Measurements from ENCODE around the gene CNP.
A peak's percentile ranks its signal among the peaks of the same experiment; 100 is the strongest.

Gene CNP

GRCh38 chr17:41966463-41967140 lies at the start of gene CNP:
TSS of gene CNP (plus strand) at chr17:41966795. CDS start at chr17:41966885, 90 bp downstream.
- peak within 1 kb of the TSS; percentile 84 for H3K4me3 ChIP-seq (ENCODE audit: low read depth, low read length)
- TF ChIP-seq CTCF (IDR thresholded peaks at IDR 0.05; ENCODE audit: low read depth, low read length), result no peak
- TF ChIP-seq POLR2A (IDR thresholded peaks at IDR 0.05; ENCODE audit: extremely low read depth, insufficient read length), result peak; percentile 55
- TF ChIP-seq MYC (IDR thresholded peaks at IDR 0.05; ENCODE audit: low read depth, low read length), result peak; percentile 47; the same call in 1 of the 2 replicates
- TF ChIP-seq, protein P1, sequence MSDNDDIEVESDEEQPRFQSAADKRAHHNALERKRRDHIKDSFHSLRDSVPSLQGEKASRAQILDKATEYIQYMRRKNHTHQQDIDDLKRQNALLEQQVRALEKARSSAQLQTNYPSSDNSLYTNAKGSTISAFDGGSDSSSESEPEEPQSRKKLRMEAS (IDR thresholded peaks at IDR 0.05; ENCODE audit: low read depth, low read length), result no peak
- peak; percentile 94 for DNase-seq (ENCODE audit: low read depth)

DNA sequence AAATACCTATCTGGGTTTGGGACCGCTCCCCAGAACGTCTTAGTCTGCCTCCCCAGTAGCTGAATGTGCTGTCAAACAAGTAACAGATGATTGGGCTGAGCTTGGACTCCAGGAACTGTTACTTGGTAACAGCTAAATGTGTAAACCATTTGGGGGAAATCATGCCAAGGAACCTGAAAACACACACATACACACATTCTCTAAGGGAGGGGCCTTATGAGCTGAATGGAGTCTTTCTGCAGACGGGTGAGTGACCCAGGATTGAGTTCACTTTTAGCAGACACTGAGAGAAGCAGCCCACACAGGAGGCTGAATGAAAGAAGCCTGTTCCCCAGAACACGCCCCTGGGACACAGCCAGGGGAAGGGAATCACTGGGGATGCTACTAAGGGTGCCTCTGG lies 49.4 kb upstream of the CNP start:
- TF ChIP-seq MYC (IDR thresholded peaks at IDR 0.05; ENCODE audit: low read depth, low read length) (no peak), POLR2A (IDR thresholded peaks at IDR 0.05; ENCODE audit: extremely low read depth, insufficient read length) (no peak), CTCF (IDR thresholded peaks at IDR 0.05; ENCODE audit: low read depth, low read length) (no peak)
- TF ChIP-seq, protein P1 (IDR thresholded peaks at IDR 0.05; ENCODE audit: low read depth, low read length), result no peak
- peak; percentile 18 for DNase-seq (ENCODE audit: low read depth)
- peak overlapping the region; percentile 92 for H3K4me3 ChIP-seq (ENCODE audit: low read depth, low read length)

DNA sequence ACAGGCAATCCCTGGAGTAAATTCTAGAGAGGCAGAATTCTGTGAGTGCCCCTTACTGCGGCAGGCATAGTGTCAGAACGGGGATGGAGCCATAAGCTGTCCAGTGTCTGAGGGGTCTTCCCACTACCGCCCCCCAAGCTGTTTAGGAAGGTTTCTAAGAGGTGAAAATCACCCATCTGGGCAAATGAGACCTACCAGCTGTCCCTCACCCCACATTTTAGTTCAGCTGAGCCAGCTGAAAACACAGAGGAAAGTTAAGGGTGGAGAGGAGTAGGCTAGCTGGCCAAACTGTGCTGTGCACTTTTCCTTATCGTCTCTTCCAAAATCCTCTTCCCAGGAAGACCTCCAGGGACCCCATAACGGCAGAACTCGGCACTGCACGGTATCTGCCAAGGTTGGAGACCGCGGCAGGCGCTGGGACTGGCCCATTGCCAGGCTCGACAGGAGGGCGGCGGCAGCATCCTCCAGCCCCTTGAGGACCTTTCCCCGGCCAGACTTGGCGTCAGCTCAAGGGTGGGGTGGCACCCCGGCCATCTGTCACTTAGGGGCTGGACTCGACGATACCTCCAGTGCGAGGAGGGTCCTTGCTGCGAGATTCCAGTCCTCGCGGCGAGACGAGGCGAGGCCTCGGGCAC lies 48.8 kb upstream of the CNP start:
- DNase-seq (ENCODE audit: low read depth), result peak; percentile 55
- peak overlapping the region; percentile 92 for H3K4me3 ChIP-seq (ENCODE audit: low read depth, low read length)
- TF ChIP-seq CTCF (IDR thresholded peaks at IDR 0.05; ENCODE audit: low read depth, low read length) (no peak), POLR2A (IDR thresholded peaks at IDR 0.05; ENCODE audit: extremely low read depth, insufficient read length) (no peak), MYC (IDR thresholded peaks at IDR 0.05; ENCODE audit: low read depth, low read length) (no peak)
- TF ChIP-seq, protein P1 (IDR thresholded peaks at IDR 0.05; ENCODE audit: low read depth, low read length), result no peak

DNA sequence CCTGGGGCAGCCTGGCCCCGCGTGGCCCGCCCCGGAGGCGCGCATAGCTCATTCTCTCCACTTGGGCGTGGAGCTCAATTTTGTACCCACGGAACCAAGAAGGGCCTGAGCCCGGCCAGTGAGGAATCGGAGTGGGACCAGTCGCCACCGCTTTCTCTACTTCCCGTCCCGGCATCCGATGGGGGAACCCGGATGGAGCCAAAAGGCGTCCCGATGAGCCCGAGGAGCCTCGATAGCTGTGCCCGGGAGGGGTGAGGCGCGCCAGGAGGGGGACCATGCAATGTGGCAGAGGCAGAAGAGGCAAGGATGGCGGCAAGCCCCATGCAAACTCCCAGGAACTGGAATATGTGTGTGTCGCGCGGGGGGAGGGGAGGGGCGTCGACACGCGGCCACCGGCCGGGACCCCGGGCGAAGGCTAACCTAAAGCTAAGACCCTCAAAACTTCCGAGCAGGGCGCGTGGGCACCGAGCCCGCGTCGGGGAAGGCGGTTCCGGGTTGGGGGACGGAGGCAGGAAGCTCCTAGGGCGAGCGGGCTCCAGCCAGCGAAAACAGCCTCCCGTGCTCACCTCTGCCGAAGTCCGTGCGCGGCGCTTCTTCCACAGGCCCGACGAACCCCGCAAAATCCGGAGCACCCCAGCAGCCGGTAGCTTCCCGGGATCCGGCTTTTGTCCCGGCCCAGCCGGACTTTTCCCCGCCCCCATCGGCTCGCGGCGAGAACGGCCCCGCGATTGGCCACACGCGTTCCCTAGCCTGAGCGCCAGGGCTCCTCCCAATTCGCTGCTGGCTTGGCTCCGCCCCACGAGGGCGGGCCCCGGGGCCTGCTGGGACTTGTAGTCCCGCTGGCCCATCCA lies 48.1 kb upstream of the CNP start, which contains the start of gene ACLY:
TSS of gene ACLY (minus strand) at position 638 of the 851 bp plus-strand sequence. CDS start 5,078 bp downstream, outside the sequence.
- H3K4me3 ChIP-seq (ENCODE audit: low read depth, low read length), result peak within 1 kb of the TSS; percentile 92
- DNase-seq (ENCODE audit: low read depth), result peak; percentile 97
- TF ChIP-seq MYC (IDR thresholded peaks at IDR 0.05; ENCODE audit: low read depth, low read length) (peak; percentile 36), CTCF (IDR thresholded peaks at IDR 0.05; ENCODE audit: low read depth, low read length) (no peak), POLR2A (IDR thresholded peaks at IDR 0.05; ENCODE audit: extremely low read depth, insufficient read length) (peak; percentile 83)
- TF ChIP-seq, protein P1 (IDR thresholded peaks at IDR 0.05; ENCODE audit: low read depth, low read length), result peak; percentile 42; the same call in 1 of the 2 replicates

- TF ChIP-seq POLR2A (IDR thresholded peaks at IDR 0.05; ENCODE audit: extremely low read depth, insufficient read length) (no peak), MYC (IDR thresholded peaks at IDR 0.05; ENCODE audit: low read depth, low read length) (peak; percentile 71), CTCF (IDR thresholded peaks at IDR 0.05; ENCODE audit: low read depth, low read length) (no peak)
- TF ChIP-seq, protein P1 (IDR thresholded peaks at IDR 0.05; ENCODE audit: low read depth, low read length), result peak; percentile 86
- no peak for DNase-seq (ENCODE audit: low read depth)
Measured at GRCh38 chr17:41919165-41919817, 47.3 kb upstream of the CNP start.

More at GRCh38 chr17:41919165-41919817, 47.3 kb upstream of the CNP start:
- H3K4me3 ChIP-seq (ENCODE audit: low read depth, low read length), result peak overlapping the region; percentile 56
